ENCODE data around the gene L1CAM. TPM values are rescaled to one million over a fixed set of nuclear protein-coding genes. Genes with fewer than 3 reads are reported as not detected.

The L1CAM gene
- total RNA-seq, 1 experiment from 2014 or later: 0.64 TPM

DNA sequence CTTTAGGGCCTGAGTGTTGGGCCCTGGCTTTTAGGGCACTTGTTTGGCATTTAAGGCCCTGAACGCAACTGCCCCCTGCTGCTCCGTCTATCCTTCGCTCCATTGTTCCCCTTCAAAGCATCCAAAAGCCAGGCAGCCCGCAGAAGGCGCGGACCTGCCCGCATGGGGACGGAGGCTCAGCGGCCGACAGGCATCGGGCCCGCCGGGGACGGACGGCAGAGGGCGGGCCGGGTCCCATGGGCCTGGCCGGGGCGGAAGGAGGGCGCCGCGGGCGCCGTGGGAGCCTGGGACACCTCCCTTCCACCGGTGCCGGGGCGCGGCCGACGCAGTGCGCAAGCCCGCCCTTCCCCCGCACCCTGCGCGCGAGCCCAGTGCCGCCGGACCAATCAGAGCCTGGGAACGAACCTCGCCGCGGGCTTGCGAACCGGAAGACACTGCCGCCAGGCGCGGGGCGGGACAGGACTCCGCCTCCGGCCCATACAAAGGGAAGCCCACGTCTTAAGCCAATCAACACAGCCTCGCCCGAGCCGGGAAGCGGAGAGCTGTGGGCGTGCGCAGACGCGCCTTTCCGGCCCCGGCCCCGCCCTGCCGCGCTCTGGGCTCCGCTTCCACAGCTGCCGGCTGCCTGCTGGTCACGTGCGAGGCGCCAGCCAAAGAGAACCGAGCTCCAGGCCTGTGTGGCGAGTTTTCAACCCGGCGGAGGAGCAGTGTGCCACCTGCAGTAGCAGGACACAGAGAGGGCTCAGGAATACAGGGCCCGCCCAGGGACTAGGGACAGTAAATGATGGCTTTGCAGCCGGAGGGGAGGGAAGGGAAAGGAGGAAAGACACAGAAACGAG, 42.2 kb upstream of the L1CAM start:
- TF ChIP-seq EZH2 (IDR thresholded peaks at IDR 0.05; ENCODE audit: borderline replicate concordance, low read depth, low read length, poor library complexity, severe bottlenecking): no peak
- TF ChIP-seq, protein P1, sequence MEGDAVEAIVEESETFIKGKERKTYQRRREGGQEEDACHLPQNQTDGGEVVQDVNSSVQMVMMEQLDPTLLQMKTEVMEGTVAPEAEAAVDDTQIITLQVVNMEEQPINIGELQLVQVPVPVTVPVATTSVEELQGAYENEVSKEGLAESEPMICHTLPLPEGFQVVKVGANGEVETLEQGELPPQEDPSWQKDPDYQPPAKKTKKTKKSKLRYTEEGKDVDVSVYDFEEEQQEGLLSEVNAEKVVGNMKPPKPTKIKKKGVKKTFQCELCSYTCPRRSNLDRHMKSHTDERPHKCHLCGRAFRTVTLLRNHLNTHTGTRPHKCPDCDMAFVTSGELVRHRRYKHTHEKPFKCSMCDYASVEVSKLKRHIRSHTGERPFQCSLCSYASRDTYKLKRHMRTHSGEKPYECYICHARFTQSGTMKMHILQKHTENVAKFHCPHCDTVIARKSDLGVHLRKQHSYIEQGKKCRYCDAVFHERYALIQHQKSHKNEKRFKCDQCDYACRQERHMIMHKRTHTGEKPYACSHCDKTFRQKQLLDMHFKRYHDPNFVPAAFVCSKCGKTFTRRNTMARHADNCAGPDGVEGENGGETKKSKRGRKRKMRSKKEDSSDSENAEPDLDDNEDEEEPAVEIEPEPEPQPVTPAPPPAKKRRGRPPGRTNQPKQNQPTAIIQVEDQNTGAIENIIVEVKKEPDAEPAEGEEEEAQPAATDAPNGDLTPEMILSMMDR (conservative IDR thresholded peaks at IDR 0.05; ENCODE audit: low read depth, low read length): no peak
- Histone ChIP-seq H3K4me1 (ENCODE audit: insufficient read depth, low read length, poor library complexity, severe bottlenecking) (peaks cover 20% of the 10 kb centered on the region), H3K9me3 (ENCODE audit: low read depth, low read length, poor library complexity, severe bottlenecking) (no peaks in the 10 kb centered on the region), H3K36me3 (ENCODE audit: insufficient read depth, low read length, poor library complexity, severe bottlenecking) (no peaks in the 10 kb centered on the region), H3K27ac (ENCODE audit: low read depth, low read length, poor library complexity, severe bottlenecking) (peak overlapping the region; percentile 94), H3K4me3 (ENCODE audit: low read depth, low read length, poor library complexity, severe bottlenecking) (peak overlapping the region; percentile 58), H3K27me3 (replicated peaks; ENCODE audit: insufficient read depth, low read depth, low read length, poor library complexity) (no peaks in the 10 kb centered on the region)
- CTCF ChIA-PET: interaction anchor here (1.0 to 1.5 kb wide), 2 partner anchors 19 to 446 kb away, joined by 3 to 8 read pairs; no protein-coding TSS in a partner anchor
- peak; percentile 99 for DNase-seq (ENCODE audit: low spot score)
- no TSS peak for BruUV-seq (replicated peaks)
- POLR2A ChIA-PET (ENCODE audit: low non-redundant PET): interaction anchor here (0.5 kb wide), 1 partner anchor 171 kb away, joined by 3 read pairs; no protein-coding TSS in a partner anchor
- intact Hi-C loops (cut with micrococcal nuclease; ENCODE audit: unreplicated experiment): loop anchor here (1.0 kb wide), 1 partner anchor 43 kb away; the partner anchor contains the start of gene HCFC1

DNA sequence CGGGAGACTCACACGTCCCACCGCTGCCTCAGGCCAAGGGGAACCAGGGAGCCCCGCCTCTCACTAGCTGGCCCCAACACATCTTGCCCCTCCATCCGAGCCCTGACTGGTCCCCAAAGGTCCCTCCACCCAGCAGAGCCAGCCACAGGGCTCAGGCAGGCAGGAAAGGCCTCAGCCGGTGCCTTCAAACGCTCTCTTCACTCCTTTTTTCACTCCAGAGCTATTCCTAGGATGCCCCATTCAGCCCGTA, 41.6 kb upstream of the L1CAM start:
- ChIA-PET POLR2A (ENCODE audit: low non-redundant PET) (no interaction called here), CTCF (interaction anchor here (1.0 kb wide), 1 partner anchor 446 kb away, joined by 3 read pairs; no protein-coding TSS in a partner anchor)
- peak overlapping the region; percentile 58 for H3K4me3 ChIP-seq (ENCODE audit: low read depth, low read length, poor library complexity, severe bottlenecking)
- intact Hi-C loops (cut with micrococcal nuclease; ENCODE audit: unreplicated experiment): no loop called here
- H3K36me3 ChIP-seq (ENCODE audit: insufficient read depth, low read length, poor library complexity, severe bottlenecking): no peaks in the 10 kb centered on the region
- BruUV-seq (replicated peaks): TSS peak; percentile 20
- H3K27me3 ChIP-seq (replicated peaks; ENCODE audit: insufficient read depth, low read depth, low read length, poor library complexity): no peaks in the 10 kb centered on the region
- no peak for TF ChIP-seq EZH2 (IDR thresholded peaks at IDR 0.05; ENCODE audit: borderline replicate concordance, low read depth, low read length, poor library complexity, severe bottlenecking)
- TF ChIP-seq, protein P1 (conservative IDR thresholded peaks at IDR 0.05; ENCODE audit: low read depth, low read length): no peak
- DNase-seq (ENCODE audit: low spot score): no peak
- H3K4me1 ChIP-seq (ENCODE audit: insufficient read depth, low read length, poor library complexity, severe bottlenecking): peaks cover 20% of the 10 kb centered on the region
- no peaks in the 10 kb centered on the region for H3K9me3 ChIP-seq (ENCODE audit: low read depth, low read length, poor library complexity, severe bottlenecking)
- H3K27ac ChIP-seq (ENCODE audit: low read depth, low read length, poor library complexity, severe bottlenecking): peak overlapping the region; percentile 94

DNA sequence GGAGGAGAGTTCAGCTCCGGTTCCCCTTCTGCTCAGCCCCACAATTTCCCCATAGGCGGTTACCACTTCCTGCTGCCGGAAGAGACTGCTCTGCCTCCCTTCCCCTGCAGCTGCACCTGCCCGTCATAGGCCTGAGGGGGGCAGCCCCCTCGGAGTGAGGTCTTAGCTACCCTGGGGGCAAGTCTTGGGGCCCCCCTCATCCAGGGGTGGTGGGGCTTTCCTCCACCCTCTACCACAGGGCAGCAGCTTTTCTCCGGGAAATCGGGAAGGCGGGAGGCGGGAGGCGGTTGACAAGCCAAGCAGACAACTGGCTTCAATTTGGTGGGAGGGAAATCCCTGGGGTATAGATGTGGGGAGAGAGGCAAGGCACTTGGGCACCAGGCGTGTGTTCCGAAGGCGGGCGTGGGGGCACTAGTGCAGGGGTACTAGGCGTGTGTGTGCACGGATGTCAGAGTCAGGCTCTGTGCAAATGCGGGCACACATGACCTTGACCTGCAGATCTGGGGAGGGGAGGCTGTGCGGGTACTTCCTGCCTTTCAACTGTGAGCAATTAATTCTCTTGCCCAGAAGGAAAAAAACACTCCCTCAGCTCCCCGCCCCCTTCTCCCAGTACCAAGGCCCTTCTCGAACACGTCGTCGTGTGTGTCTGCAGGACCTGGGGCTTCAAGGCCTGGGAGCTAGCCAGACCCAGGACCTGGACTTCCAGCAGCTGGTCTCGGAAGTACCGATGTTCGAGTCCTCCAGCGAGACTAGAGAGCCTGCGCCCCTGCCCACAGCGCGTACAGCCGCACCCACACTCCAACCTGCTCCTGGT, 41.1 kb upstream of the L1CAM start:
- H3K36me3 ChIP-seq (ENCODE audit: insufficient read depth, low read length, poor library complexity, severe bottlenecking): no peaks in the 10 kb centered on the region
- ChIA-PET POLR2A (ENCODE audit: low non-redundant PET) (no interaction called here), CTCF (interaction anchor here (1.0 kb wide), 1 partner anchor 447 kb away, joined by 3 read pairs; no protein-coding TSS in a partner anchor)
- H3K4me3 ChIP-seq (ENCODE audit: low read depth, low read length, poor library complexity, severe bottlenecking): peak overlapping the region; percentile 58
- peaks cover 20% of the 10 kb centered on the region for H3K4me1 ChIP-seq (ENCODE audit: insufficient read depth, low read length, poor library complexity, severe bottlenecking)
- no TSS peak for BruUV-seq (replicated peaks)
- intact Hi-C loops (cut with micrococcal nuclease; ENCODE audit: unreplicated experiment): no loop called here
- TF ChIP-seq EZH2 (IDR thresholded peaks at IDR 0.05; ENCODE audit: borderline replicate concordance, low read depth, low read length, poor library complexity, severe bottlenecking): no peak
- TF ChIP-seq, protein P1 (conservative IDR thresholded peaks at IDR 0.05; ENCODE audit: low read depth, low read length): no peak
- H3K9me3 ChIP-seq (ENCODE audit: low read depth, low read length, poor library complexity, severe bottlenecking): no peaks in the 10 kb centered on the region
- H3K27ac ChIP-seq (ENCODE audit: low read depth, low read length, poor library complexity, severe bottlenecking): peak overlapping the region; percentile 94
- DNase-seq (ENCODE audit: low spot score): peak; percentile 86
- no peaks in the 10 kb centered on the region for H3K27me3 ChIP-seq (replicated peaks; ENCODE audit: insufficient read depth, low read depth, low read length, poor library complexity)

All from A673 (cell line).